Measurements from ENCODE around the gene GRB2. TPM values are rescaled to one million over a fixed set of nuclear protein-coding genes. Genes with fewer than 3 reads are reported as not detected.

The GRB2 gene
- total RNA-seq, 2 donors from 2014 or later = 85.5 to 86.6 TPM

DNA sequence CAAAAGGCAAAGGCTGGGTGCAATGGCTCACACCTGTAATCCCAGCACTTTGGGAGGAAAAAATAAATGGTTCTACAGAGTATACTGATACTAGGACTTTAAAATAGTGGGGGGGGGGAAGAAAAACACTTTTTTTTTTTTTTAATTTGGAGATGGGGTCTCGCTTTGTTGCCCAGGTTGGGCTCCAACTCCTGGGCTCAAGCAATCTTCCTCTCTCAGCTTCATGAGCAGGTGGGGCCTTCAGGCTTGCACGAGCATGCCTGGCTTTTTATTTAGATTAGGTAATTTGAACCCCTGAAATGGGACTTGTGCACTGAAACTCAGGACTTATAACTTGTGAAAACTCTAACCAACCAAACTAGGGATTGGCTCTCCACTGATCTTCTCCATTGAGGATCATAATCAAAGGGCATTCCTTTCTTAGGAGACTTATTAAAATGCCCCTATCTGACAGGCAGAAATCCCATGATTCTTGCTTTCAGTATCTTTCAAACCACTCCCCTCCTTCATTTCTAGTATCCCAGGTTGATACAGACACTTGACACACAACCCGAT is 16.9 kb downstream of the GRB2 start:
- H3K4me1 Mint-ChIP-seq = peaks cover 40% of the 10 kb centered on the region
- H3K27ac ChIP-seq (ENCODE audit: low read depth, low read length) = no peak overlapping the region
- peaks cover 27% of the 10 kb centered on the region for H3K36me3 Mint-ChIP-seq (ENCODE audit: low read depth)
- no peak overlapping the region for H3K4me3 Mint-ChIP-seq
- H3K9ac ChIP-seq (ENCODE audit: extremely low read depth, low read length, poor library complexity, severe bottlenecking) = no peak overlapping the region
- peaks cover 43% of the 10 kb centered on the region for H3K36me3 ChIP-seq (ENCODE audit: control insufficient read depth, insufficient read depth, low read length)
- H3K27me3 ChIP-seq (ENCODE audit: control insufficient read depth, insufficient read depth, low read length, poor library complexity, severe bottlenecking) = no peaks in the 10 kb centered on the region
- no peaks in the 10 kb centered on the region for H3K27me3 Mint-ChIP-seq (ENCODE audit: insufficient read depth)
- 87% methylated on average over 2 of the region's 3 CpGs; no CpG with 5 or more reads in 1 of the 2 experiments for WGBS, 2 experiments (ENCODE audit: insufficient coverage in 1 of 2, insufficient read length in 1 of 2)
- no peaks in the 10 kb centered on the region for H3K9me3 Mint-ChIP-seq
- TF ChIP-seq, protein P1, sequence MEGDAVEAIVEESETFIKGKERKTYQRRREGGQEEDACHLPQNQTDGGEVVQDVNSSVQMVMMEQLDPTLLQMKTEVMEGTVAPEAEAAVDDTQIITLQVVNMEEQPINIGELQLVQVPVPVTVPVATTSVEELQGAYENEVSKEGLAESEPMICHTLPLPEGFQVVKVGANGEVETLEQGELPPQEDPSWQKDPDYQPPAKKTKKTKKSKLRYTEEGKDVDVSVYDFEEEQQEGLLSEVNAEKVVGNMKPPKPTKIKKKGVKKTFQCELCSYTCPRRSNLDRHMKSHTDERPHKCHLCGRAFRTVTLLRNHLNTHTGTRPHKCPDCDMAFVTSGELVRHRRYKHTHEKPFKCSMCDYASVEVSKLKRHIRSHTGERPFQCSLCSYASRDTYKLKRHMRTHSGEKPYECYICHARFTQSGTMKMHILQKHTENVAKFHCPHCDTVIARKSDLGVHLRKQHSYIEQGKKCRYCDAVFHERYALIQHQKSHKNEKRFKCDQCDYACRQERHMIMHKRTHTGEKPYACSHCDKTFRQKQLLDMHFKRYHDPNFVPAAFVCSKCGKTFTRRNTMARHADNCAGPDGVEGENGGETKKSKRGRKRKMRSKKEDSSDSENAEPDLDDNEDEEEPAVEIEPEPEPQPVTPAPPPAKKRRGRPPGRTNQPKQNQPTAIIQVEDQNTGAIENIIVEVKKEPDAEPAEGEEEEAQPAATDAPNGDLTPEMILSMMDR (conservative IDR thresholded peaks at IDR 0.05) = no peak
- no peak overlapping the region for H3K27ac Mint-ChIP-seq
- no peaks in the 10 kb centered on the region for H3K9me3 ChIP-seq (ENCODE audit: control insufficient read depth, low read length)
- DNase-seq = peak; percentile 7
- no peak overlapping the region for H3K4me3 ChIP-seq (ENCODE audit: low read length)
- peaks cover 9% of the 10 kb centered on the region for H3K4me1 ChIP-seq (ENCODE audit: control insufficient read depth, insufficient read depth, low read length)

DNA sequence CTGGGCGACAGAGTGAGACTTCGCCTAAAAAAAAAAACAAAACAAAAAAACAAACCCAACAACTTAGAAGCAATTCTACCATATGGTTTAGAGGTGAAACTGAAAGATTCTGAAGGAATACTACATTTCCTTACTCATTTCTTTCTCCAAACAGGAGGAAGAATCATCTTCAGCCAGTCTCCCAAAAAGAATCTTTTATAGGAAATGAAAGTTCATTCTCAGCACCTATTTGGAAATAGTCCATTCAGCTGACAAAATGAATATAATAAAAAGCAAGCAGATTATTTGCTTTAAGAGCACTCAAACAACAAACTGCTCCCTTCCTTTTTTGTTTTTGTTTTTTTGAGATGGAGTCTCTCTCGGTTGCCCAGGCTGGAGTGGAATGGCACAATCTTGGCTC is 17.7 kb downstream of the GRB2 start:
- TF ChIP-seq, protein P1 (conservative IDR thresholded peaks at IDR 0.05) = no peak
- WGBS, 2 experiments (ENCODE audit: insufficient coverage in 1 of 2, insufficient read length in 1 of 2) = 90 to 100% methylated on average over 3 of the region's 3 CpGs

DNA sequence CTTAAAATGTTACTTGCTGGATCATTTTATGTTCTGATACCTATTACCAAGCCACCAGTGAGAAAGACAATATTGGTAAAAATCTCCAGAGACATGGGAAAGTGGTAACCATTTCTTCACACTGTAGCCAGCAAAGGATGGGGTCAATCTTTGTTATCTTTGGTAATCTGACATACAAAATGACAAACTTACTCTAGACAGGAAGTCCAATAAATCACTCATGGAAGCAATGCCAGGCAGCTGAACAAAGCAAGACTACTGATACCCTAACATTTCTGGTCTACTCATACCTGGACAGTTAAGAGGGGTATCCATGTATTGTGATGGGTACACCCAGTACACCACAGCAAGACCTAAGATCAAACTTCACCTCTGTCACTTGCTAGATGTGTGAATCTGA is 19.0 kb downstream of the GRB2 start:
- Histone ChIP-seq H3K27me3 (ENCODE audit: control insufficient read depth, insufficient read depth, low read length, poor library complexity, severe bottlenecking) (no peaks in the 10 kb centered on the region), H3K4me3 (ENCODE audit: low read length) (no peak overlapping the region), H3K9me3 (ENCODE audit: control insufficient read depth, low read length) (peaks cover 8% of the 10 kb centered on the region), H3K27ac (ENCODE audit: low read depth, low read length) (no peak overlapping the region), H3K9ac (ENCODE audit: extremely low read depth, low read length, poor library complexity, severe bottlenecking) (no peak overlapping the region), H3K4me1 (ENCODE audit: control insufficient read depth, insufficient read depth, low read length) (peaks cover 3% of the 10 kb centered on the region), H3K36me3 (ENCODE audit: control insufficient read depth, insufficient read depth, low read length) (peaks cover 33% of the 10 kb centered on the region)
- Mint-ChIP-seq H3K4me3 (no peak overlapping the region), H3K9me3 (no peaks in the 10 kb centered on the region), H3K4me1 (peaks cover 30% of the 10 kb centered on the region), H3K27me3 (ENCODE audit: insufficient read depth) (no peaks in the 10 kb centered on the region), H3K36me3 (ENCODE audit: low read depth) (peaks cover 24% of the 10 kb centered on the region), H3K27ac (no peak overlapping the region)
- no peak for DNase-seq
- TF ChIP-seq, protein P1 (conservative IDR thresholded peaks at IDR 0.05) = no peak

More for the DNA sequence above, 17.7 kb downstream of the GRB2 start:
- H3K36me3 Mint-ChIP-seq (ENCODE audit: low read depth) = peaks cover 27% of the 10 kb centered on the region
- H3K4me3 Mint-ChIP-seq = no peak overlapping the region
- peaks cover 9% of the 10 kb centered on the region for H3K4me1 ChIP-seq (ENCODE audit: control insufficient read depth, insufficient read depth, low read length)
- no peak overlapping the region for H3K27ac Mint-ChIP-seq
- H3K9me3 Mint-ChIP-seq = no peaks in the 10 kb centered on the region
- peaks cover 38% of the 10 kb centered on the region for H3K4me1 Mint-ChIP-seq
- peaks cover 43% of the 10 kb centered on the region for H3K36me3 ChIP-seq (ENCODE audit: control insufficient read depth, insufficient read depth, low read length)
- no peak for DNase-seq
- H3K27ac ChIP-seq (ENCODE audit: low read depth, low read length) = no peak overlapping the region
- H3K4me3 ChIP-seq (ENCODE audit: low read length) = no peak overlapping the region
- H3K27me3 Mint-ChIP-seq (ENCODE audit: insufficient read depth) = no peaks in the 10 kb centered on the region
- H3K9me3 ChIP-seq (ENCODE audit: control insufficient read depth, low read length) = no peaks in the 10 kb centered on the region
- no peaks in the 10 kb centered on the region for H3K27me3 ChIP-seq (ENCODE audit: control insufficient read depth, insufficient read depth, low read length, poor library complexity, severe bottlenecking)
- no peak overlapping the region for H3K9ac ChIP-seq (ENCODE audit: extremely low read depth, low read length, poor library complexity, severe bottlenecking)

Measured in endodermal cell (in vitro differentiated cells).